Uterus (tissue), 4 donors: ENCODE data around the gene PRIMPOL. TPM values are rescaled to one million over a fixed set of nuclear protein-coding genes. Genes with fewer than 3 reads are reported as not detected.
"Not testable (repeated sequence)": the region's sequence is repeated elsewhere in the genome, so short reads cannot be mapped to it uniquely, and the experiment has no call there.

Experiments
- DNase-seq, 2 donors: peaks; one replicate each; pipeline ENCODE4 v3.0.0-alpha.2; 2019 to 2020
- H3K27ac ChIP-seq, 2 donors: fragments of 200-600 bp; sonication (generic); 1 replicate in 1 of 2; 2 replicates in 1 of 2; pipeline ENCODE4 v1.5.1; 2016 to 2018
- H3K27me3 ChIP-seq, 2 donors: fragments of 200-600 bp; sonication (generic); one replicate each; pipeline ENCODE4 v1.5.1; 2018 to 2019; ENCODE audit warnings: control low read depth in 1 of 2
- H3K36me3 ChIP-seq, 2 donors: fragments of 200-600 bp; sonication (generic); one replicate each; pipeline ENCODE4 v1.5.1; 2019; ENCODE audit warnings: control low read depth in 1 of 2
- H3K4me1 ChIP-seq, 2 donors: fragments of 200-600 bp; sonication (generic); one replicate each; pipeline ENCODE4 v1.5.1; 2018 to 2019; ENCODE audit warnings: control low read depth in 1 of 2
- H3K4me3 ChIP-seq, 2 donors: fragments of 200-600 bp; sonication (generic); 1 replicate in 1 of 2; 2 replicates in 1 of 2; pipeline ENCODE4 v1.5.1; 2018 to 2019; ENCODE audit warnings: mild to moderate bottlenecking in 1 of 2
- H3K9me3 ChIP-seq, 2 donors: fragments of 200-600 bp; sonication (generic); one replicate each; pipeline ENCODE4 v1.5.1; 2019; ENCODE audit warnings: control low read depth in 1 of 2
- POLR2A ChIP-seq, 2 donors: fragments of 450-650 bp; IDR thresholded peaks; one replicate each; pipeline ENCODE4 v1.6.1; 2016; ENCODE audit warnings: antibody characterized with exemption in 2 of 2, mild to moderate bottlenecking in 1 of 2, moderate library complexity in 1 of 2
- intact Hi-C: fragments of 100-400 bp; cut with DNase I; formaldehyde crosslinking; loops from one replicate; pipeline ENCODE4 v1.15.1; 2023; ENCODE audit warnings: low total_unique reads
- total RNA-seq, 4 donors: library from RNA; depleted of rRNA in 3 of 4; stranded (reverse); fragments of >200 nt in 3 of 4; gene quantifications; one replicate each; pipeline versions ENCODE4 v1.1.0 to v1.2.4, GENCODE V29; 2014 to 2023
- TF ChIP-seq, protein P1 (sequence below), 4 experiments: fragments of 200-600 bp in 2 of 4; fragments of 450-650 bp in 2 of 4; sonication (generic) in 2 of 4; IDR thresholded peaks; one replicate each; pipeline ENCODE4 v1.5.1; 2016 to 2019; ENCODE audit warnings: antibody characterized with exemption in 4 of 4, mild to moderate bottlenecking in 2 of 4, moderate library complexity in 1 of 4
- donor health status: DM: yes; HTN: yes; CAD: no.

PRIMPOL gene
- total RNA-seq, 4 donors from 2014 or later: 25.1 to 43.5 (median 34.1) TPM

DNA sequence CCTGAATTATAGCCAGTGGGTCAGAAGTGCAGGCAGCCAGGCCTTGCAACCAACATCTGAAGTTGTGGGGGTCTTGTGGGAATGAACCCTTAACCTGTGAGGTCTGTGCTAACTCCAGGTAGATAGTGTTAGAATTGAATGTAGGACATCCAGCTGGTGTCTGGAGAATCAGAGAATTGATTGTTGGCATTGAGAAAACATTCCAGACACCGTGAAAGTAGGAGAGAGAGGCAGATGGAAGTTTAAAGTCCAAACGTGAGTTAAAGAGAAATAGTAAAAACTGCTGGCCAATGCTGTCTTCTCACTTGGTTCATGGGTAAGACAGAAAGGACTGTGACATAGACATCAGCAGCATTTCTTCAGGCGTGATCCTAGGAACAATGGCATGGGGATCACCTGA is 28.0 kb upstream of the PRIMPOL start:
- Histone ChIP-seq H3K4me3 (no peak overlapping the region), H3K27me3 (no peaks in the 10 kb centered on the region), H3K27ac (no peak overlapping the region), H3K9me3 (no peaks in the 10 kb centered on the region), H3K4me1 (no peaks in the 10 kb centered on the region), H3K36me3 (no peaks in the 10 kb centered on the region)
- DNase-seq: no peak
- no peak for TF ChIP-seq POLR2A (IDR thresholded peaks at IDR 0.05)
- TF ChIP-seq, protein P1, sequence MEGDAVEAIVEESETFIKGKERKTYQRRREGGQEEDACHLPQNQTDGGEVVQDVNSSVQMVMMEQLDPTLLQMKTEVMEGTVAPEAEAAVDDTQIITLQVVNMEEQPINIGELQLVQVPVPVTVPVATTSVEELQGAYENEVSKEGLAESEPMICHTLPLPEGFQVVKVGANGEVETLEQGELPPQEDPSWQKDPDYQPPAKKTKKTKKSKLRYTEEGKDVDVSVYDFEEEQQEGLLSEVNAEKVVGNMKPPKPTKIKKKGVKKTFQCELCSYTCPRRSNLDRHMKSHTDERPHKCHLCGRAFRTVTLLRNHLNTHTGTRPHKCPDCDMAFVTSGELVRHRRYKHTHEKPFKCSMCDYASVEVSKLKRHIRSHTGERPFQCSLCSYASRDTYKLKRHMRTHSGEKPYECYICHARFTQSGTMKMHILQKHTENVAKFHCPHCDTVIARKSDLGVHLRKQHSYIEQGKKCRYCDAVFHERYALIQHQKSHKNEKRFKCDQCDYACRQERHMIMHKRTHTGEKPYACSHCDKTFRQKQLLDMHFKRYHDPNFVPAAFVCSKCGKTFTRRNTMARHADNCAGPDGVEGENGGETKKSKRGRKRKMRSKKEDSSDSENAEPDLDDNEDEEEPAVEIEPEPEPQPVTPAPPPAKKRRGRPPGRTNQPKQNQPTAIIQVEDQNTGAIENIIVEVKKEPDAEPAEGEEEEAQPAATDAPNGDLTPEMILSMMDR (IDR thresholded peaks at IDR 0.05): no peak
- intact Hi-C loops: no loop called here

DNA sequence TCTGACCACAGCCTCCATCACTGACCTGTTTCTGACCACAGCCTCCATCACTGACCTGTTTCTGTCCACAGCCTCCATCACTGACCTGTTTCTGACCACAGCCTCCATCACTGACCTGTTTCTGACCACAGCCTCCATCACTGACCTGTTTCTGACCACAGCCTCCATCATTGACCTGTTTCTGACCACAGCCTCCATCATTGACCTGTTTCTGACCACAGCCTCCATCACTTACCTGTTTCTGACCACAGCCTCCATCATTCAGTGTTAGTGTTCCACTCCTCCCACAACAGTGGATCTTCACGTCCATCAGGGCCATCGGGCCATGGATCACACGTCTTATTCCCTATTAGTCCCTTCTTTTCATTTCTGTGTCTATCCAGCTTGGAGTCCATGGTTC is 25.0 kb upstream of the PRIMPOL start:
- H3K27me3 ChIP-seq, DNase-seq, H3K4me3 ChIP-seq, H3K36me3 ChIP-seq, intact Hi-C loops, H3K4me1 ChIP-seq, H3K27ac ChIP-seq, H3K9me3 ChIP-seq: not testable (repeated sequence)

DNA sequence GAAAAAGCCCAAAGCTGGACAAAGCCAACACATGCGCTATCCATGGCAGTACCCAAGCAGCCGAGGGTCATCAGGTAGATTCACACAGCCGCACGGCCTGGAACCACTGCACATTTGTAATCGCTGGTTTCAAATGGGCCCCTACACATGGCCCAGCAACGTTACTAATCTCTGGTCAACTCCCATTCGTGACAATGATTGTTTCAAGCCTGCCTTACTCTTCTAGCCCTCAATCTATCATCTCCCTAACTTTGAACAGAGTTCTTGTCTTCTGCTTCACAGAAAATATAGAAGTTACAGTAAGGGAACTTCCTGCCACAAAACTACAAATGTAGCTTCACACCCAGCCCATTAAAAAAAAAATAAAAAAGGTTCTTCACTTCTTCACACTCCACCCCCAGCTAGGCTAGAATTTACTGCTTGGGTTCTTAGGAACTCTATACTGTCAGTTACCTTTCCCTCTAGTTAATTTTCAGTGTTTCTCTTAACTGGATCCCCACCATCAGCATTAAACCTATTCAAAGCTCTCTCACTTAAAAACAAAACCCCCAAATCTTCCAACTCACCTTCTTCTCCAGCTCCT is 24.5 kb upstream of the PRIMPOL start:
- peaks cover 0 to 3% of the 10 kb centered on the region in 2 donors for H3K36me3 ChIP-seq
- intact Hi-C loops: no loop called here

GRCh38 chr4:184625783-184626596 is 23.5 kb upstream of the PRIMPOL start:
- DNase-seq, H3K27ac ChIP-seq, H3K9me3 ChIP-seq, H3K4me1 ChIP-seq, H3K36me3 ChIP-seq, H3K27me3 ChIP-seq, intact Hi-C loops, H3K4me3 ChIP-seq: not testable (repeated sequence)

More for the DNA sequence above, 24.5 kb upstream of the PRIMPOL start:
- Histone ChIP-seq H3K4me1 (no peaks in the 10 kb centered on the region), H3K4me3 (no peak overlapping the region), H3K9me3 (no peaks in the 10 kb centered on the region), H3K27me3 (no peaks in the 10 kb centered on the region), H3K27ac (no peak overlapping the region)
- TF ChIP-seq POLR2A (IDR thresholded peaks at IDR 0.05): no peak
- TF ChIP-seq, protein P1 (IDR thresholded peaks at IDR 0.05): no peak
- DNase-seq: no peak

DNA sequence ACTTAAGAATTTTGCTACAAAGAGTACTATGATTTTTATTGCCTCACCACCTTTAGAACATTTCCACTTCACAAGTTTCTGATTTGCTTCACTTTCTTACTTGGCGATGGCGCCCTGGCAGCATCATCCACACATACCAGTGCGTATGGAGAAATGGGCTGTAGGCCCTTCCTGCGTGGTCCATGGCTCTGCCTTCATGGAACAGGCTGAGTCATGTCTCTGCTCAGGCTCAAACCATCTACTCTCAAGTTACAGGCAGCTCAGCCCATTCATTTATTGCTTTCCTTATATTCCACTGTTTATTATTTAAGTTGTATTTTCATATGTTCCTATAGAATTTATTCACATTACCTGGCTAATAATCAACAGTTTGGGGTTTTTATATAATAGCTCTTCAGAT is 21.4 kb upstream of the PRIMPOL start:
- no peaks in the 10 kb centered on the region for H3K4me1 ChIP-seq
- intact Hi-C loops: no loop called here
- H3K27me3 ChIP-seq: no peaks in the 10 kb centered on the region
- H3K36me3 ChIP-seq: peaks cover 0 to 3% of the 10 kb centered on the region in 2 donors
- no peak for TF ChIP-seq POLR2A (IDR thresholded peaks at IDR 0.05)
- TF ChIP-seq, protein P1 (IDR thresholded peaks at IDR 0.05): no peak
- DNase-seq: no peak
- H3K9me3 ChIP-seq: no peaks in the 10 kb centered on the region
- no peak overlapping the region for H3K4me3 ChIP-seq
- H3K27ac ChIP-seq: no peak overlapping the region

GRCh38 chr4:184632842-184633241 is 16.7 kb upstream of the PRIMPOL start:
- H3K4me1 ChIP-seq: no peaks in the 10 kb centered on the region
- no peaks in the 10 kb centered on the region for H3K27me3 ChIP-seq
- no peak for DNase-seq
- peaks cover 0 to 3% of the 10 kb centered on the region in 2 donors for H3K36me3 ChIP-seq
- intact Hi-C loops: no loop called here
- no peak overlapping the region for H3K27ac ChIP-seq
- H3K9me3 ChIP-seq: no peaks in the 10 kb centered on the region
- no peak overlapping the region for H3K4me3 ChIP-seq
- no peak for TF ChIP-seq POLR2A (IDR thresholded peaks at IDR 0.05)
- TF ChIP-seq, protein P1 (IDR thresholded peaks at IDR 0.05): no peak
